Measurements from ENCODE around the gene POLK.
A peak's percentile ranks its signal among the peaks of the same experiment; 100 is the strongest.

Gene POLK

DNA sequence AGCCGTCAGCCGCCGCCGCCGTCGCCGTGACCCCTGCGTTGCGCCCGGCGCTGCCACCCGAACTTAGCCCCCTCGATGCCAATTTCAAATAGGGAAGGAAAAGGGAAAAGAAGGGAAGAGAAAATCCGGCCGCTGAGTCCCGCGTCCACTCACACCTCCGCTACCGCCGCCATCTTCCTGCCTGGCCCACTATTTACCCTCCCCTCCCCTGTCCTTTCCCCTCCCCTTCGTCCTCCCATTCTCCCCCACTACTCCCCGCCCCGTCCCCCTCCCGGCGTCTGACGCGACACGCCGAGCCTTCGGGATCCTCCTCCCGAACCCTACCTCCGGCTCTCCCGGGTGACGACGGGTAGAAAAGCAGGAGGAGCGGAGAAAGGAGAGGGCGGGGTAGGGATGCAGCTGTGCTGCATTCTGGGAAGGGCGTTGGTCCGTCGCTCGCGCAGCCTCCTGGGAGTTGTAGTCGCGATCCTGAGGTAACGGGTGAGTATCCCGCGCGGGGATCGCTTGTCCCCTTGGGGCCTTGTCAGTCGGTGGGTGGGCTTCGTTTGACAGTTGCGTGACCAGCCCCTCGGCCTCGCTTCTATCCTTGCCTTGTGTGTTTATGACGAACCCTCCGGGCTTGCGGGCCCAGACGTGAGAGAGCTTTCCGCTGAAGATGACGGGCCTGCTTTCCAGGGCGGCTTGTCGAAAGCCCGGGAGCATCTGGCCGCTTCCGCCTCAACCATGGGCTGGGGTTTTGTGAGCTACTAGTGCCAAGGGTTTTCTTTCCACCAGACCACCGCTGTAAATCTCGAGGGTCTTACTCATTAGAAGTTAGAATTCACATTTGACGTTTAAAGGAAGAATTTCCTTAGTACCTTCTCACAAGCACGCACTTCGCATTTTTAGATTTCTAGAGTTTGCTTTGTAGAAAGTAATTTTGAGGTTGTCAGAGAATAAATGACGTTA lies at the start of gene POLK, which contains the start of gene CERT1:
TSS of gene POLK (plus strand) at position 457 of the 948 bp plus-strand sequence.
TSS of gene CERT1 (minus strand) at position 195 of the 948 bp plus-strand sequence. CDS start 422 bp downstream, outside the sequence.
- no peak for TF ChIP-seq CTCF (conservative IDR thresholded peaks at IDR 0.05)

DNA sequence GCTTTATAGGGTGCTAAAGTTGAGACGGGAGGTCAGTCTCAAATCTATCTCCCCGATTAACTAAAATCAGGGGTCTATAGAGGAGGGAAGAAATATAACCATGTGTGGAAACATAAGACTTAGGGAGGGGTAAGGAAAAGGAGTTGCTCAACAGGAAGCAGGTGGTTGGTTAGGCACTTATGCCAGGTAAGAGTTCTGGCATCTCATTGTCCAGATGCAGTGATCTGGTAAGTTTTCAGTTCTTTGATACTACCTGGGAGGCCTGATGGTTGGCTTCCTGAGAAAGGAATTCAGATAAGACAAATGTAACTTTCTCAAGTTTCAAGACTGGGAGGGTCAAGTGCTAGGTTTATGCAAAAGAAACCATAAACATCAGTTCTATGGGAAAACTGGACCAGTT lies 48.0 kb upstream of the POLK start:
- no peak overlapping the region for H3K27ac ChIP-seq
- TF ChIP-seq CTCF (conservative IDR thresholded peaks at IDR 0.05): no peak

More for the DNA sequence above, at the start of gene POLK, which contains the start of gene CERT1:
- peak within 1 kb of the TSS; percentile 81 for H3K27ac ChIP-seq

DNA sequence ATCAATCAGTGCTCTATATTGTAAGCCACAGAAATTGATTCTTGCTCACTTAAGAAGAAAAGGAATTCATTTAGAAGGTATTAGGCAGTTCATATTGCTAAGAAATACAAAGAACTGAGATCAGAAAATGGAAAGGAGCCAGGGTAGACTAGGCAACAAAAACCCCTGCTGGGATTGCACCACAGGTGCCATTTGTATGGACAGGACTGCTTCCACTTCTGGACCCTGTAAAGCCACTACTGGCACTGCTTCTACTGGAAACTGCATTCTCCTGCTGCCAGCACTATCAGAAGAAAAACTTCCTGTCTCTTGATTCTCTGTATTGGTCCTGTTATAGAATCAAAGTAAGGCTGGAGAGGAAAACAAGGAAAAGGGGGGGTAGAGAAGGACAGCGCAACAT lies 46.2 kb upstream of the POLK start:
- TF ChIP-seq CTCF (conservative IDR thresholded peaks at IDR 0.05): no peak
- no peak overlapping the region for H3K27ac ChIP-seq

DNA sequence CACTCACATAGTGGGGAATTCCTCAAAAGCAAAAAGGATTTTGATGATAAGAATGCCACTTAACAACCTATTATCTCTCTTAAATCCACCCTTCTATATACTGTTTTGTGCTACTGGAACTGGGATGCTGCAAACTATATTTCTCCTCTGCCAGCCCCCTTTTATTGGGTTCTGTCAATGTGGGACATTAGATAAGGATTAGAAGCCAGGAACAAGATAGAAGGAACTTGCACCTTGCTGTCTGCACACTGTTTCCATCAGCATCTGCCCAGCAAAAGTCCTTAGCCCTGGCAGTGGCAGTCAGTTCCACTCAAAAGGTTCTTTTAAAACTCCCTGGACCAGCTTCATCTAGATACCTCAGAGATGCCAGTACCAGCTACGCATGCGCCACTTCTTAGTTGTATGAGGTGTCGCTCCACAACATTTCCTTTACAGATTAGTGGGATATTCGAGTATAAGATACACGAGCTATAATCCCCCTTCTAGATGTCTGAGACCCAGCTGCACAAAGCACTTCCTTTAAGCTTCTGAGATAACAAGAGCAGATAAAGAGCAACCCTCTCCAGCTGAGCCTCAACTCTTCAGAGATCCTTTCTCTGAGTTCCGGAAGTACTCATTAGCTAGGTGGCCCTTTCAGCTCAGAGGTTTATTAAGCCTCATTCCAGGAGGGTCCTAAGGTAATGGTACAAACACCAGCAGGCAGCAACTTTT lies 45.5 kb upstream of the POLK start:
- no peak for TF ChIP-seq CTCF (conservative IDR thresholded peaks at IDR 0.05)
- no peak overlapping the region for H3K27ac ChIP-seq

GRCh38 chr5:75468593-75468992 lies 43.1 kb upstream of the POLK start:
- no peak overlapping the region for H3K27ac ChIP-seq
- TF ChIP-seq CTCF (conservative IDR thresholded peaks at IDR 0.05): no peak

DNA sequence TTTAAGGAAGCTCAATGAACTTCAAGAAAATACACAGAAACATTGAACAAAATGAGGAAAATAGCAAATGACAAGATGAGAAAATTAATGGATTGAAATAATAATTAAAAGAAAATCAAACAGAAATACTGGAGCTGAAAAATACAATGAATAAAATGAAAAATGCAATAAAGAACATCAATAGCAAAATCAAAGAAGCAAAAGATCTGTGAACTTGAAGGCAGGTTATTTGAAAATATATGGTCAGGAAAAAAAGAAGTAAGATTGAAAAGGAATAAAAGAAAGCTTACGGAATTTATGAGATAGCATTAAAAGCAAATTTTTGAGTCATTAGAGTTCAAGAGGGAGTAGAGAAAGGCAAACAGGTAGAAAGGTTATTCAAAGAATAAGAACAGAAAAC lies 42.7 kb upstream of the POLK start:
- TF ChIP-seq CTCF (conservative IDR thresholded peaks at IDR 0.05): no peak
- no peak overlapping the region for H3K27ac ChIP-seq

DNA sequence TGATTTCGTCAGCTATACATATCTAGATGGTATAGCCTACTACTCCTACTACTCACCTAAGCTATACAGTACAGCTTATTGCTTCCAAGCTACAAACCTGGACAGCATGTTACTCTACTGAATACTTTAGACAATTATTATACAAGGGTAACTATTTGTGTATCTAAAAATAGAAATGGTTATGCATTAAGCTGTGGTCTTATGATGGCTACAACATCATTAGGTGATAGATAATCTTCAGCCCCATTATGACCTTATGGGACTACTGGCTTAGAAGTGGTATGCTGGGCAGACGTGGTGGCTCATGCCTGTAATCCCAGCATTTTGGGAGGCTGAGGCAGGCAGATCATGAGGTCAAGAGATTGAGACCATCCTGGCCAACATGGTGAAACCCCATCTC lies 40.5 kb upstream of the POLK start:
- no peak overlapping the region for H3K27ac ChIP-seq
- no peak for TF ChIP-seq CTCF (conservative IDR thresholded peaks at IDR 0.05)
